ENCODE data around the gene C2orf42. TPM values are rescaled to one million over a fixed set of nuclear protein-coding genes. Genes with fewer than 3 reads are reported as not detected.
"Not testable (repeated sequence)": the region's sequence is repeated elsewhere in the genome, so short reads cannot be mapped to it uniquely, and the experiment has no call there.

Gene C2orf42
- total RNA-seq, 1 donor from 2014 or later, result 22.0 TPM

GRCh38 chr2:70132244-70133126, 58.3 kb downstream of the C2orf42 start:
- DNase-seq (ENCODE audit: low spot score), result no peak

GRCh38 chr2:70131344-70132143, 59.3 kb downstream of the C2orf42 start:
- DNase-seq (ENCODE audit: low spot score), result not testable (repeated sequence)

- DNase-seq (ENCODE audit: low spot score), result no peak
Measured at GRCh38 chr2:70128005-70128404, 62.8 kb downstream of the C2orf42 start.

- DNase-seq (ENCODE audit: low spot score), result no peak
Measured at GRCh38 chr2:70126413-70126812, 64.4 kb downstream of the C2orf42 start.

- no peak for DNase-seq (ENCODE audit: low spot score)
Measured at GRCh38 chr2:70125498-70125898, 65.3 kb downstream of the C2orf42 start.

GRCh38 chr2:70124983-70125480, 65.8 kb downstream of the C2orf42 start:
- DNase-seq (ENCODE audit: low spot score), result peak; percentile 71

- no peak for DNase-seq (ENCODE audit: low spot score)
Measured at GRCh38 chr2:70123829-70124116, 67.0 kb downstream of the C2orf42 start.

- no peak for DNase-seq (ENCODE audit: low spot score)
Measured at GRCh38 chr2:70123051-70123828, 67.6 kb downstream of the C2orf42 start.

GRCh38 chr2:70122470-70122869, 68.3 kb downstream of the C2orf42 start:
- DNase-seq (ENCODE audit: low spot score), result no peak

GRCh38 chr2:70121627-70122372, 69.0 kb downstream of the C2orf42 start:
- DNase-seq (ENCODE audit: low spot score), result no peak

GRCh38 chr2:70118798-70119454, 71.9 kb downstream of the C2orf42 start:
- no peak for DNase-seq (ENCODE audit: low spot score)

GRCh38 chr2:70116936-70117552, 73.8 kb downstream of the C2orf42 start:
- no peak for DNase-seq (ENCODE audit: low spot score)

- DNase-seq (ENCODE audit: low spot score), result no peak
Measured at GRCh38 chr2:70115646-70116442, 75.0 kb downstream of the C2orf42 start.

- DNase-seq (ENCODE audit: low spot score), result no peak
Measured at GRCh38 chr2:70113359-70114070, 77.3 kb downstream of the C2orf42 start.

GRCh38 chr2:70111752-70112591, 78.8 kb downstream of the C2orf42 start:
- no peak for DNase-seq (ENCODE audit: low spot score)

- not testable (repeated sequence) for DNase-seq (ENCODE audit: low spot score)
Measured at GRCh38 chr2:70110397-70110796, 80.4 kb downstream of the C2orf42 start.

GRCh38 chr2:70106138-70106537, 84.7 kb downstream of the C2orf42 start:
- DNase-seq (ENCODE audit: low spot score), result not testable (repeated sequence)
